Activated naive CD4-positive, alpha-beta T cell treated with anti-CD3 and anti-CD28 coated beads for 36 hours (primary cell): Measurements from ENCODE around the gene SENP1. TPM values are rescaled to one million over a fixed set of nuclear protein-coding genes. Genes with fewer than 3 reads are reported as not detected.

Experiments used
- CTCF ChIA-PET: fragments of 350-600 bp; sonication (Branson Sonifier 250); formaldehyde crosslinking; loops from one replicate; lab custom pipeline; 2021; ENCODE audit warnings: antibody characterized with exemption; lab: Charles Lee
- DNase-seq: peaks from one replicate; pipeline ENCODE4 v3.0.0-alpha.2; 2020
- H3K27ac Mint-ChIP-seq: one replicate; pipeline ENCODE4 v1.8.0; 2021; ENCODE audit warnings: mild to moderate bottlenecking, mixed read lengths
- H3K27me3 Mint-ChIP-seq: one replicate; pipeline ENCODE4 v1.8.0; 2021; ENCODE audit warnings: low read depth, mixed read lengths
- H3K36me3 Mint-ChIP-seq: one replicate; pipeline ENCODE4 v1.8.0; 2021; ENCODE audit warnings: low read depth, mixed read lengths
- H3K4me1 Mint-ChIP-seq: one replicate; pipeline ENCODE4 v1.8.0; 2021; ENCODE audit warnings: low read depth, mixed read lengths
- H3K4me3 Mint-ChIP-seq: one replicate; pipeline ENCODE4 v1.8.0; 2021; ENCODE audit warnings: mild to moderate bottlenecking, moderate library complexity, mixed read lengths
- H3K9me3 Mint-ChIP-seq: one replicate; pipeline ENCODE4 v1.8.0; 2021; ENCODE audit warnings: mixed read lengths
- intact Hi-C: fragments of 100-400 bp; cut with micrococcal nuclease; formaldehyde crosslinking; loops from one replicate; pipeline ENCODE4 v1.15.1; 2023
- total RNA-seq, 2 experiments: library from RNA; stranded (reverse); gene quantifications; one replicate each; pipeline ENCODE4 v1.2.3, GENCODE V29; 2021

Gene SENP1
- total RNA-seq, 2 experiments from 2014 or later = 41.4 to 47.8 TPM

DNA sequence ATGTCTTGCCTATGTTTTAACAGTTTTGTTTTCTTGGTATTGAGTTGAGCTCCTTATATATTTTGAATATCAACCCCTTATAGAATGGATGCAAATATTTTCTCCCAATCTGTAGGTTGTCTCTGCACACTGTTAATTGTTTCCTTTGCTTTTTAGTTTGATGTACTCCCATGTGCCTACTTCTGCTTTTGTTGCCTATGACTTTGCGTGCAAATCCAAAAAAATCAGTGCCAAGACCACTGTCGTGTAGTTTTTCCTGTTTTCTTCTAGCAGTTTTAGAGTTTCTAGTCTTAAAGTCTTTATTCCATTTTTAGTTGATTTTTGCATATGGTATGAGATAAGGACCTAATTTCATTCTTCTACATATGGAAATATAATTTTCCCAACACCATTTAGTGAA lies 28.8 kb downstream of the SENP1 start:
- intact Hi-C loops = no loop called here
- Mint-ChIP-seq H3K4me3 (no peak overlapping the region), H3K27ac (no peak overlapping the region), H3K27me3 (no peaks in the 10 kb centered on the region), H3K9me3 (no peaks in the 10 kb centered on the region), H3K36me3 (peaks cover 24% of the 10 kb centered on the region), H3K4me1 (no peaks in the 10 kb centered on the region)
- CTCF ChIA-PET = interaction anchor here (1.4 kb wide), 1 partner anchor 106 kb away, joined by 4 read pairs; the partner anchor contains the start of gene CCDC184
- no peak for DNase-seq

DNA sequence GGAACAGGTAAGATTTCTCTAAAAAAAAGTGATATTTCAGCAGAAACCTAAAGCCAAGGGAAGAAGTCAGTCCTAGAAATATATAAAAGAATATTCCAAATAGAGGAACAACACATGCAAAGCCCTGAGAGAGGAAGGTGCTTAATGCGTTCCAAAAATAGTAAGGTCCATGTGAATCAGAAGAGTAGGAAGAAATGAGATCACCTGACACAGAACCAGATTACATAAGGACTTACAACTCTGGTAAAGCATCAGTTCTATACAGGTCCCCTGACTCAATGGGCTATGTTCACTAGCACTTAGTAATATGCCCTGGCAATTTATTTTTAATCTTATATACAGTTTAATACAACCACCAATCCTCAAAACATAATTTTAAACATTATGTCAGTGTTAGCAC lies 30.0 kb downstream of the SENP1 start:
- no peak overlapping the region for H3K4me3 Mint-ChIP-seq
- H3K27me3 Mint-ChIP-seq = no peaks in the 10 kb centered on the region
- H3K9me3 Mint-ChIP-seq = no peaks in the 10 kb centered on the region
- no peak overlapping the region for H3K27ac Mint-ChIP-seq
- no peaks in the 10 kb centered on the region for H3K4me1 Mint-ChIP-seq
- CTCF ChIA-PET = interaction anchor here (0.6 kb wide), 1 partner anchor 21 kb away, joined by 3 read pairs; no protein-coding TSS in a partner anchor
- intact Hi-C loops = no loop called here
- peaks cover 22% of the 10 kb centered on the region for H3K36me3 Mint-ChIP-seq
- DNase-seq = no peak

DNA sequence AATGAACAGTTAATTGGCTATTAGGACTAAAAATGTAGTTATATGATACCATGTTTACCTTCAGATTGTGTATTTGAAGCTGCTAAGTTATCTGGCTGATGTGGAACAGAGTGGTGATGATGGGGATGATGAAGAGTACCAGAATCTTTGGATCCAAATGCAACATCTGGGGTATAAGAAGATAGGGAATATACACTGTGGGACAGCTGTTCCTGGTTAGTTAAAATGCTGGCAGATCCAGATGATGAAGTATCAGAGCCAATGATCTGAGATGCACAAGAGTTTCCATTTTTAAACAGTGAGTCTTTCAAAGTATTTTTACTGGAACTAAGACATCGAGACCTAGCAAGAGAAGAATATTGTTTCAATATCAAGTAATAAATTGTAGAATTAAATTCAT lies 31.6 kb downstream of the SENP1 start:
- H3K4me1 Mint-ChIP-seq = peaks cover under 1% of the 10 kb centered on the region
- intact Hi-C loops = no loop called here
- CTCF ChIA-PET = no interaction called here

GRCh38 chr12:48072266-48072665 lies 33.6 kb downstream of the SENP1 start:
- H3K36me3 Mint-ChIP-seq = peaks cover 26% of the 10 kb centered on the region

More for the DNA sequence above, 31.6 kb downstream of the SENP1 start:
- no peaks in the 10 kb centered on the region for H3K27me3 Mint-ChIP-seq
- H3K4me3 Mint-ChIP-seq = no peak overlapping the region
- no peaks in the 10 kb centered on the region for H3K9me3 Mint-ChIP-seq
- H3K36me3 Mint-ChIP-seq = peaks cover 23% of the 10 kb centered on the region
- no peak overlapping the region for H3K27ac Mint-ChIP-seq
- no peak for DNase-seq

DNA sequence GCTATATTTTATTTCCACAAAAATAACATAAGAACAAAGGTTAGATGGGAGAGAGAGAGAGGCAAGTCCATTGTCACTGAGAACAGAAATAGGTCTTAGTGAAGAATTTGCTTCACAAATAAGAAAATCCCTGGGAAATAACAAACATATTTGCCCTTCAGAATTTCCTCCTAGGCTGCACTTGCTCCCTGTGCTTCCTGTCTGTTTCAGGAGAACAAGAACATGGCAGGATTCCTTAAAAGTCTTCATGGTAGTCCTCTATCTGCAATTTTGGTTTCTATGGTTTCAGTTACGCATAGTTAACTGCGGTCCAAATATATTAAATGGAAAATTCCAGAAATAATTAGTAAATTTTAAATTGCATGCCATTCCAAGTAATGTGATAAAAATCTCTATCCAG lies 34.1 kb downstream of the SENP1 start:
- Mint-ChIP-seq H3K27me3 (no peaks in the 10 kb centered on the region), H3K4me1 (peaks cover 10% of the 10 kb centered on the region), H3K4me3 (no peak overlapping the region), H3K27ac (no peak overlapping the region), H3K36me3 (peaks cover 25% of the 10 kb centered on the region), H3K9me3 (no peaks in the 10 kb centered on the region)
- intact Hi-C loops = no loop called here
- no peak for DNase-seq
- CTCF ChIA-PET = no interaction called here

More at GRCh38 chr12:48072266-48072665, 33.6 kb downstream of the SENP1 start:
- CTCF ChIA-PET = no interaction called here
- Mint-ChIP-seq H3K27ac (no peak overlapping the region), H3K27me3 (no peaks in the 10 kb centered on the region), H3K4me3 (no peak overlapping the region), H3K9me3 (no peaks in the 10 kb centered on the region), H3K4me1 (peaks cover 7% of the 10 kb centered on the region)
- no peak for DNase-seq
- intact Hi-C loops = no loop called here

DNA sequence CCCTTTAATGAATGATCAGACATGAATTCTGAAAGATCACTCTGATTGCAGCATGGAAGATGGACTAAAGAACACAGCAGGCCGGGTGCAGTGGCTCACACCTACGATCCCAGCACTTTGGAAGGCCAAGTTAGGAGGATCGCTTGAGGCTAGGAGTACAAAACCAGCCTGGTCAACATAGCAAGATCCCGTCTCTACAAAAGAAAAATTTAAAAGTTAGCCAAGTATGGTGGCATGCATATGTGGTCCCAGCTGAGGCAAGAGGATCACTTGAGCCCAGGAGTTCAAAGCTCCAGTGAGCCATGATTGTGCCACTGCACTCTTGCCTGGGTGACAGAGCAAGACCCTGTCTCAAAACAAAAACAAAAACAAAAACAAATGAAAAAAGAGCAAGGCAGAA lies 35.1 kb downstream of the SENP1 start:
- H3K27me3 Mint-ChIP-seq = no peaks in the 10 kb centered on the region
- H3K9me3 Mint-ChIP-seq = no peaks in the 10 kb centered on the region
- H3K36me3 Mint-ChIP-seq = peaks cover 29% of the 10 kb centered on the region
- no peak overlapping the region for H3K4me3 Mint-ChIP-seq
- intact Hi-C loops = no loop called here
- DNase-seq = no peak
- H3K27ac Mint-ChIP-seq = no peak overlapping the region
- CTCF ChIA-PET = interaction anchor here (0.6 kb wide), 1 partner anchor 520 kb away, joined by 3 read pairs; no protein-coding TSS in a partner anchor
- peaks cover 10% of the 10 kb centered on the region for H3K4me1 Mint-ChIP-seq

DNA sequence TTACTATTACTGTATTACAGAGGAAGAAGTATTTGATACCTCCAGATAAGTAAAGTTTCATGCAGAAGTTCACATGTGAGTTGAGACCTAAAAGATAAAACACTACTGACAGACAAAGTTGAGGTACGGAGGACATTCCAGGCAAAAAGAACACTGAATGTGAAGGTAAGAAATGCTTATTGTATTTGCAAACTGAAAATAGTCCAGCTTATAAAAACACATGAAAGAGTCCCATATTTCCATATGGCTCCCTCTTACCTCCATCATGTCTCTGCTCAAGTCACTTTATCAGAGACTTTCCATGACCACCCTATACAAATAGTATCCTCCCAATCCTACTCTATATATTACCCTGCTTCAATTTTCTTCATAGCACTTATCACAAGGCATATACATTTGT lies 35.8 kb downstream of the SENP1 start:
- no peaks in the 10 kb centered on the region for H3K27me3 Mint-ChIP-seq
- peaks cover 10% of the 10 kb centered on the region for H3K4me1 Mint-ChIP-seq
- H3K9me3 Mint-ChIP-seq = no peaks in the 10 kb centered on the region
- no peak overlapping the region for H3K4me3 Mint-ChIP-seq
- peaks cover 33% of the 10 kb centered on the region for H3K36me3 Mint-ChIP-seq
- no peak for DNase-seq
- no peak overlapping the region for H3K27ac Mint-ChIP-seq
- intact Hi-C loops = no loop called here
- CTCF ChIA-PET = no interaction called here

- Mint-ChIP-seq H3K4me1 (peaks cover 10% of the 10 kb centered on the region), H3K27ac (no peak overlapping the region), H3K4me3 (no peak overlapping the region), H3K27me3 (no peaks in the 10 kb centered on the region), H3K9me3 (no peaks in the 10 kb centered on the region), H3K36me3 (peaks cover 34% of the 10 kb centered on the region)
- intact Hi-C loops = no loop called here
- CTCF ChIA-PET = no interaction called here
- no peak for DNase-seq
Observed at GRCh38 chr12:48069241-48069640, 36.6 kb downstream of the SENP1 start.

- Mint-ChIP-seq H3K36me3 (peaks cover 39% of the 10 kb centered on the region), H3K27me3 (no peaks in the 10 kb centered on the region), H3K4me3 (no peak overlapping the region), H3K9me3 (no peaks in the 10 kb centered on the region), H3K4me1 (peaks cover 10% of the 10 kb centered on the region), H3K27ac (no peak overlapping the region)
- CTCF ChIA-PET = no interaction called here
- no peak for DNase-seq
- intact Hi-C loops = no loop called here
Observed at GRCh38 chr12:48068457-48068856, 37.4 kb downstream of the SENP1 start.

DNA sequence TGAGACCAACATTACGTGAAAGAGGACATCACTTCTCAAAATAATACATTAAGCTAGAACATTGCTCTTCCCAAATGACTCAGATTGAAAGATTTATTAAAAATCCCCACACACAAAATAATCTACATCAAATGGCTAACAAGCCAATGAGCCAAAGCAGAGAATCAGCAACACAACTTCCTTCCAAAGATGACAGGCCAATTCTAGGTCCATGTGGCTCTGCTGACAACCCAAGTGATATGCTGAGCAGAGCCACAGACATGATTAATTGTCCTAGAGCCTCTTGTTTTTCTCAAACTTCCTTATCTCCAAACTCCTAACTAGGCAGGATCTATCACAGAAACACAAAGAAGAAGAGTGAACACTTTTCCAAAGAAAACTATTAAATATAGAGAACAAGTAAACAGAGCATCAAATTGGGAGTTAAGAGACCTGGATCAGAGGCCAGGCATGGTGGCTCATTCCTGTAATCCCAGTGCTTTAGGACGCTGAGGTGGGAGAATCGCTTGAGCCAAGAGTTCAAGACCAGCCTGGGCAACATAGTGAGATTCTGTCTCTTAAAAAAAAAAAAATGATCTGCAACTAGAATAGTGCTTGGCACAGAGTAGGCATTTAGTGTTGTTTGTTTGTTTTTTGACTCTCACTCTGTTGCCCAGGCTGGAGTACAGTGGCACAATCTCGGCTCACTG lies 38.5 kb downstream of the SENP1 start:
- Mint-ChIP-seq H3K4me1 (peaks cover 10% of the 10 kb centered on the region), H3K9me3 (no peaks in the 10 kb centered on the region), H3K27ac (no peak overlapping the region), H3K27me3 (no peaks in the 10 kb centered on the region), H3K4me3 (no peak overlapping the region), H3K36me3 (peaks cover 39% of the 10 kb centered on the region)
- CTCF ChIA-PET = no interaction called here
- intact Hi-C loops = no loop called here
- DNase-seq = no peak

GRCh38 chr12:48065041-48065440 lies 40.8 kb downstream of the SENP1 start:
- no peak for DNase-seq
- Mint-ChIP-seq H3K27me3 (no peaks in the 10 kb centered on the region), H3K36me3 (peaks cover 53% of the 10 kb centered on the region), H3K4me1 (peaks cover 10% of the 10 kb centered on the region), H3K27ac (no peak overlapping the region), H3K9me3 (no peaks in the 10 kb centered on the region), H3K4me3 (no peak overlapping the region)
- CTCF ChIA-PET = no interaction called here
- intact Hi-C loops = no loop called here

GRCh38 chr12:48063530-48063929 lies 42.3 kb downstream of the SENP1 start:
- intact Hi-C loops = no loop called here
- Mint-ChIP-seq H3K4me3 (no peak overlapping the region), H3K27me3 (no peaks in the 10 kb centered on the region), H3K9me3 (peaks cover 9% of the 10 kb centered on the region), H3K36me3 (peaks cover 66% of the 10 kb centered on the region), H3K27ac (no peak overlapping the region), H3K4me1 (peaks cover 7% of the 10 kb centered on the region)
- CTCF ChIA-PET = no interaction called here
- DNase-seq = no peak
